Kidney capillary endothelial cell (primary cell): ENCODE data around the gene HELT.
"Not testable (repeated sequence)": the region's sequence is repeated elsewhere in the genome, so short reads cannot be mapped to it uniquely, and the experiment has no call there.

Experiments
- DNase-seq: peaks from one replicate; pipeline ENCODE4 v3.0.0-alpha.2; 2018; ENCODE audit warnings: low spot score

HELT gene

GRCh38 chr4:185017964-185018772 is at the start of gene HELT:
HELT (plus strand) TSS chr4:185018490; CDS start chr4:185018929, 439 bp downstream.
- DNase-seq: no peak

GRCh38 chr4:184968784-184969201 is 49.5 kb upstream of the HELT start:
- no peak for DNase-seq

GRCh38 chr4:184969610-184970009 is 48.7 kb upstream of the HELT start:
- no peak for DNase-seq

GRCh38 chr4:184972991-184973390 is 45.3 kb upstream of the HELT start:
- no peak for DNase-seq

- DNase-seq: not testable (repeated sequence)
Measured at GRCh38 chr4:184976348-184976747, 41.9 kb upstream of the HELT start.

GRCh38 chr4:184977747-184978146 is 40.5 kb upstream of the HELT start:
- no peak for DNase-seq

GRCh38 chr4:184978211-184978610 is 40.1 kb upstream of the HELT start:
- DNase-seq: no peak

- no peak for DNase-seq
Measured at GRCh38 chr4:184979461-184980124, 38.7 kb upstream of the HELT start.

GRCh38 chr4:184980261-184980660 is 38.0 kb upstream of the HELT start:
- DNase-seq: no peak

- DNase-seq: peak; percentile 28
Measured at GRCh38 chr4:184983672-184984356, 34.5 kb upstream of the HELT start.

GRCh38 chr4:184987493-184988031 is 30.7 kb upstream of the HELT start:
- DNase-seq: no peak

GRCh38 chr4:184988611-184989010 is 29.7 kb upstream of the HELT start:
- no peak for DNase-seq

- not testable (repeated sequence) for DNase-seq
Measured at GRCh38 chr4:184989283-184989682, 29.0 kb upstream of the HELT start.

- not testable (repeated sequence) for DNase-seq
Measured at GRCh38 chr4:184990131-184990530, 28.2 kb upstream of the HELT start.

GRCh38 chr4:184991860-184992259 is 26.4 kb upstream of the HELT start:
- no peak for DNase-seq

- no peak for DNase-seq
Measured at GRCh38 chr4:184992422-184992821, 25.9 kb upstream of the HELT start.

- no peak for DNase-seq
Measured at GRCh38 chr4:184993247-184993646, 25.0 kb upstream of the HELT start.

GRCh38 chr4:184994010-184994622 is 24.2 kb upstream of the HELT start:
- DNase-seq: no peak

GRCh38 chr4:184994623-184995010 is 23.7 kb upstream of the HELT start:
- DNase-seq: no peak

- not testable (repeated sequence) for DNase-seq
Measured at GRCh38 chr4:184997656-184998055, 20.6 kb upstream of the HELT start.

- DNase-seq: no peak
Measured at GRCh38 chr4:185002784-185003183, 15.5 kb upstream of the HELT start.
